Right ventricle myocardium superior (tissue), 1 donor: Measurements from ENCODE around the gene DHX35. TPM values are rescaled to one million over a fixed set of nuclear protein-coding genes. Genes with fewer than 3 reads are reported as not detected.
A peak's percentile ranks its signal among the peaks of the same experiment; 100 is the strongest.

Experiments used
- ATAC-seq: fragments of 200-7000 bp; cut with Tn5 transposase; one replicate; pipeline ENCODE4 v1.9.1; 2020; ENCODE audit warnings: mild to moderate bottlenecking; ENCODE audit not compliant: poor library complexity
- DNase-seq: peaks from one replicate; pipeline ENCODE4 v3.0.0-alpha.2; 2020
- intact Hi-C: fragments of 100-400 bp; cut with DNase I; formaldehyde crosslinking; loops from one replicate; pipeline ENCODE4 v1.11.2; 2022
- long read RNA-seq: library from polyadenylated mRNA; unstranded; transcript quantifications from one replicate; pipeline ENCODE4 v2.0.0, GENCODE V29; 2021
- total RNA-seq: library from RNA; stranded (reverse); fragmentation: NEBNext Ultra II Directional; extraction: Animal tissue kit (Norgen Biotek cat#: 25700); gene quantifications from one replicate; pipeline ENCODE4 v1.2.1, GENCODE V29; 2021
- donor health status: DM: no; HTN: yes; CAD: no; lungs with severe emphysema.

Gene DHX35, protein sequence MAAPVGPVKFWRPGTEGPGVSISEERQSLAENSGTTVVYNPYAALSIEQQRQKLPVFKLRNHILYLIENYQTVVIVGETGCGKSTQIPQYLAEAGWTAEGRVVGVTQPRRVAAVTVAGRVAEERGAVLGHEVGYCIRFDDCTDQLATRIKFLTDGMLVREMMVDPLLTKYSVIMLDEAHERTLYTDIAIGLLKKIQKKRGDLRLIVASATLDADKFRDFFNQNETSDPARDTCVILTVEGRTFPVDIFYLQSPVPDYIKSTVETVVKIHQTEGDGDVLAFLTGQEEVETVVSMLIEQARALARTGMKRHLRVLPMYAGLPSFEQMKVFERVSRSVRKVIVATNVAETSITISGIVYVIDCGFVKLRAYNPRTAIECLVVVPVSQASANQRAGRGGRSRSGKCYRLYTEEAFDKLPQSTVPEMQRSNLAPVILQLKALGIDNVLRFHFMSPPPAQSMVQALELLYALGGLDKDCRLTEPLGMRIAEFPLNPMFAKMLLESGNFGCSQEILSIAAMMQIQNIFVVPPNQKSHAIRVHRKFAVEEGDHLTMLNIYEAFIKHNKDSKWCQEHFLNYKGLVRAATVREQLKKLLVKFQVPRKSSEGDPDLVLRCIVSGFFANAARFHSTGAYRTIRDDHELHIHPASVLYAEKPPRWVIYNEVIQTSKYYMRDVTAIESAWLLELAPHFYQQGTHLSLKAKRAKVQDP
- total RNA-seq: 14.4 TPM
- long read RNA-seq, transcript DHX35-201 (22 exons, 3,325 nt): major isoform, 23 of 41 reads
- long read RNA-seq, partial matches to known transcripts: 2 of 41 reads
- long read RNA-seq, other reads (novel, unspliced or antisense): 14 of 41 reads

DNA sequence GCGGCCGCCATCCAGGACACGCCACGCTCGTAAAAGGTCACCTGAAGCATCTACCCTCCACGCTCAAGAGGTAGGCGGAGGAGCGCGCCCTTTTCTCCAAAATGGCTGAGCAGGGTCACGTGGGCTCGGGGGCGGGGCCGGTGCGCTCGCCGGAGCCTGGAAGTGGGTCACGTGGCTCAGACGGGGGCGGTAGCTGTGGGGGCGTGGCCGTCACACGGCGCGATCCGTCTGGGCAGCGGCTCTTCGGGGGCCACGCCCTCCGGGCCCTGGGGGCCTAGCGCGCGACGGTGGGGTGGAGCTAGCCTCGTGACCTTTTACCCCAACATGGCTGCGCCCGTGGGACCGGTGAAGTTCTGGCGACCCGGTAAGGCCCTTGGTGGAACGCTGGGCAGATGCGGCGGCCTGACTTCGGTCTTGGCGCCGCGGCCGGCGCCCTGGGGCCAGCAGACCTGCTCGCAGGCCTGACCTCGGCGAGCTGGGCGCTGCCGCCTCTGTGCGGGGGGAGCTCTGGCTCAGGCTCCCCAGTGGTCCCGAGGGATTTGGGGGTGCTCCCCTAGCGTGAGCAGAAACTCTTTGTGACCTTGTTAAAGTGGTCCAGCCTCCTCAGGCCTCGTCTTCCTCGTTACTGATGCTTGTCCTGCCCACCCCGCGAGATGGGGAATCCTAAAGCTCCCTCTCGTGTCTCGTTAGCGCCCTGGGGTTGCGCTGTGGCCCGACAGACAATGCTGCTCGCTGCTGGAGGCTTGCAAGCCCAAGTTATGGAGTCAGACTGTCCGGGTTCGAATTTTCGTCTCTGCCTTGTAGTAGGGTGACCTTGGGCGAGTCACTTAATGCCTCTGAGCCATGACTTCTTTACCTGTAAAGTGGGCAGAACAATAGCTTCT is at the start of gene DHX35:
Gene DHX35, plus strand, starts transcription at position 301 of the 884 bp plus-strand sequence. Its CDS starts 24 bp downstream, at position 325.
- peak; percentile 100 for ATAC-seq
- intact Hi-C loops: no loop called here
- peak; percentile 99 for DNase-seq

DNA sequence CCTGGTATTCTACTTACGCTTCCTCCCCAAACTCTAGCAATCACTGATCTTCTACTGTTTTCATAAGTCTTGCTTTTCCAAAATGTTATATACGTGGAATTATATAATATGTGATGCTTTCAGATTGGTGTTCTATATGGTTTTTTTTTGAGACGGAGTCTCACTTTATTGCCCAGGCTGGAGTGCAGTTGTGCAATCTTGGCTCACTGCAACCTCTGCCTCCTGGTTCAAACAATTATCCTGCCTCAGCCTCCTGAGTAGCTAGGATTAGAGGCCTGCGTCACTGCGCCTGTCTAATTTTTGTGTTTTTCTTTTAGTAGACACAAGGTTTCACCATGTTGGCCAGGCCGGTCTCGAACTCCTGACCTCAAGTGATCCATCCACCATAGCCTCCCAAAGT is 46.8 kb upstream of the DHX35 start:
- ATAC-seq: no peak

DNA sequence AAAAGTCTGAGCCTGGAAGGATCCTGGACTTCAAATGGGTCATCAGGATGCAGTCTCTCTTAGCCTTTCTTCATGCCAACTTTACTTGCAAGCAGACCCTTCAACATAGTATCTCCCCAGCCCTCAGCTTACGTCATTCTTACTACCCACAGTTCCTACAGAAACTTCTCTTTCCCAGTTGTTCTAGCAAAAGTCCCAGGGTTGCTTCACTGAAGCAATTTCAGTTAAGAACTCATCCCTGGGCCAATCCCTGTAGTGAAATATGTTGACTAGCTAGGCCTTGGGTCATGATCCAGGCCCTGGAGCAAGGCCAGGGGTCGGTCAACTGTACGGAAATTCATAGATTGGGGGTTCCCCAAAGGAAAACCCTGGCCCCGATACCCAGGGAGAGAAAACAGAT is 44.5 kb upstream of the DHX35 start:
- intact Hi-C loops: no loop called here
- DNase-seq (no peak), ATAC-seq (no peak)

More for the DNA sequence above, 46.8 kb upstream of the DHX35 start:
- intact Hi-C loops: no loop called here
- no peak for DNase-seq

DNA sequence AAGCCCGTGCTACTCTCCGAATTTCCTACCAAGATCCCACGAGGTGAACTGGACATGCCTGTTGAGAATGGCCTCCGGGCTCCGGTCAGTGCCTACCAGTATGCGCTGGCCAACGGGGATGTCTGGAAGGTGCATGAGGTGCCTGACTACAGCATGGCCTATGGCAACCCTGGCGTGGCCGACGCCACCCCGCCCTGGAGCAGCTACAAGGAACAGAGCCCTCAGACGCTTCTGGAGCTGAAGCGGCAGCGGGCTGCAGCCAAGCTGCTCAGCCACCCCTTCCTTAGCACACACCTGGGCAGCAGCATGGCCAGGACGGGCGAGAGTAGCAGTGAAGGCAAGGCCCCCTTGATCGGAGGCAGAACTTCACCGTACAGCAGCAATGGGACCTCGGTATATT is 44.0 kb upstream of the DHX35 start:
- ATAC-seq (no peak), DNase-seq (no peak)
- intact Hi-C loops: no loop called here

DNA sequence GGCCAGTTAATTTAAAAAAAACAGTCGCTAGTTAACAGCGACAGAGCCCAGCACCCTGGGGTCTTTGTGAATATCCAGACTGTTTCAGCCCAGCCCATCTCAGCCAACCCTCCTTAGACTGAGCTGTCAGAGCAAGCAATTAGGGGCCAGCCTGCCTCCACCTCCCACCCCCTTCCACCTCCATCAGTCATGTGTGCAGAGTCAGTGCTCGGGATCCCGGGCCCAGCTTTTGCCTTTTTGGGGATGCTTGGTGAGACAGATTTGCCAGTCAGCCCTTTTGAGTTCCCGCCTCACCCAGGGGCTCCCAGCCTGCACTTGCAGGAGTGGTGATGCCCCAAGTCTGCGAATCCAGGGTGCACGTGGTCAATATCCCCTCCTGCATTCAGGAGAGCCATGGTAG is 42.5 kb upstream of the DHX35 start:
- ATAC-seq: no peak
- intact Hi-C loops: no loop called here
- DNase-seq: no peak

DNA sequence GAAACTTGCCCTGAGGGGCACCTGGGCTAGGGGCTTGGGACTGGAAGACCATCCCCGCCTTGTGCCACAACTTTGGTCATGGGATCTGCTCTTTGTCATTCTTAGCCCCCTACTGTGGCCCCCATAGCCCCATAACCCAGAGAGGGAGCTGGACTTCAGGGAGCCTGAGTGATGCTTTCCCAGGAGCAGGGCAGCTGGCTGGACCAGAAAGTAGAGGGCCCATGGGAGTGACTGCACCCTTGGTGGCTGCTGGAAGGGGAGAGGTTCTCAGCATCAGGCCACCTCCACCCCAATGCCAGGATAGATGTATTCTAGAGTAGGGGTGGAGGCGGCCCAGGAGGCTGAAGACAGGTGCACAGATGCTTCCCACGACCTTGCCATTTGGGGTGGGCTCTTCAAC is 41.7 kb upstream of the DHX35 start:
- no peak for DNase-seq
- intact Hi-C loops: no loop called here

DNA sequence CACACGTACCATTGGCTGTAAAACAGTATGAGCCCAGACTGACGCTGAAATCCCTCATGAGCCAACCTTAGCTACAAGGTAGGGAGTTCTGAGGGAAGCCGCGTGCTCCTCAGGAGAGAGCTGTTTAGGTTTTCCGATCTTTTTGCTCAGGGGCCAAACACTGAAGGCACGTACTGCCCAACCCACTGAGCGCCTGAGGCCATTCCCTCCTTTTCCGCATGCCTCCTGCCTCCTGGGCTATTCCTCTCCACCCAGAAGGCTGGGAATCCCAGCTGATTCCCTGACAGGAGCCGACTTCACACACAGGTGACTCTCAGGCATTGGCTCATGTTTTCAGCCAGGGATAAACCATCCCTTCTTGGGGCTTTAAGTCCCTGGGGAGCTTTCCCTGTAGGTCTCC is 41.3 kb upstream of the DHX35 start:
- intact Hi-C loops: no loop called here
- ATAC-seq: no peak

More for the DNA sequence above, 41.7 kb upstream of the DHX35 start:
- ATAC-seq: no peak

DNA sequence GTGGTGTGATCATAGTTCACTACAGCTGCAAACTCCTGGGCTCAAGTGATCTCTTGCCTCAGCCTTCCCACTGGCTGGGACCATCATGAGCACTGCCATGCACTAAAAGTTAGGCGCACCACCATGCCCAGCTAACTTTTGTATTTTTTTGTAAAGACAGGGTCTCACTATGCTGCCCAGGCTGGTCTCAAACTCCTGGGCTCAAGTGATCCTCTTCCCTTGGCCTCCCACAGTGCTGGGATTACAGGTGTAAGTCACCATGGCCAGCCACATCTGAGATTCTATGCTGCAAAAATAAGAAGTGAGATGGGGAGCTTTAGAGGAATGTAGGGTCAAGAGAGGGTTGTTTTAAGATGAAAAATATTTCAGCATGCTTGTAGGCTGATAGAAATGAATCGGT is 37.4 kb upstream of the DHX35 start:
- intact Hi-C loops: loop anchor here (5.0 kb wide), 1 partner anchor 123 kb away; no protein-coding TSS in a partner anchor

More for the DNA sequence above, 41.3 kb upstream of the DHX35 start:
- DNase-seq: no peak

DNA sequence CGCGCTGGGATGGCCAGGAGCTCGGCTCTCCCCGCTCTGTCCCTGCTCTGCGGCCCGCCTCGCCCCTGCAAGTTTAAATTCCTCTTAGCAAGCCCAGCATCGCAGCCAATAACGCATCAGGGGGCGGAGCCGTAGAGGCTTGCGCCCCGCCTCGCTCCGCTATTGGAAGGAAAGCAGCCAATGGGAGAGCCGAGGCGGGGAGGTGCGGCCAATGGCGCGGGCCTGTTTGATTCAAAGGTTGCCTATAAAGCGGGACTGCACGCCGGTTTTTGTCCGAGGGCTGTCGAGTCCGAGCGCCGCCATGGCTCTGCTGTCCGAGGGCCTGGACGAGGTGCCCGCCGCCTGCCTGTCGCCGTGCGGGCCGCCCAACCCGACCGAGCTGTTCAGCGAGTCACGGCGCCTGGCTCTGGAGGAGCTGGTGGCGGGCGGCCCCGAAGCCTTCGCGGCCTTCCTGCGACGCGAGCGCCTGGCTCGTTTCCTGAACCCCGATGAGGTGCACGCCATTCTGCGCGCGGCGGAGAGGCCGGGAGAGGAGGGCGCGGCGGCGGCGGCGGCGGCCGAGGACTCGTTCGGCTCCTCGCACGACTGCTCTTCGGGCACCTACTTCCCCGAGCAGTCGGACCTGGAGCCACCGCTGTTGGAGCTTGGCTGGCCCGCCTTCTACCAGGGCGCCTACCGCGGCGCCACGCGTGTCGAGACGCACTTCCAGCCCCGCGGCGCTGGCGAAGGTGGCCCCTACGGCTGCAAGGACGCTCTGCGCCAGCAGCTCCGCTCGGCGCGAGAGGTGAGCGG is 35.8 kb upstream of the DHX35 start, which contains the start of gene FAM83D:
Gene FAM83D, plus strand, starts transcription at position 276 of the 792 bp plus-strand sequence. Its CDS starts 26 bp downstream, at position 302.
- peak; percentile 98 for ATAC-seq
- peak; percentile 96 for DNase-seq
- intact Hi-C loops: loop anchor here (5.0 kb wide), 1 partner anchor 121 kb away; no protein-coding TSS in a partner anchor

More for the DNA sequence above, 37.4 kb upstream of the DHX35 start:
- ATAC-seq: no peak
- DNase-seq: no peak

DNA sequence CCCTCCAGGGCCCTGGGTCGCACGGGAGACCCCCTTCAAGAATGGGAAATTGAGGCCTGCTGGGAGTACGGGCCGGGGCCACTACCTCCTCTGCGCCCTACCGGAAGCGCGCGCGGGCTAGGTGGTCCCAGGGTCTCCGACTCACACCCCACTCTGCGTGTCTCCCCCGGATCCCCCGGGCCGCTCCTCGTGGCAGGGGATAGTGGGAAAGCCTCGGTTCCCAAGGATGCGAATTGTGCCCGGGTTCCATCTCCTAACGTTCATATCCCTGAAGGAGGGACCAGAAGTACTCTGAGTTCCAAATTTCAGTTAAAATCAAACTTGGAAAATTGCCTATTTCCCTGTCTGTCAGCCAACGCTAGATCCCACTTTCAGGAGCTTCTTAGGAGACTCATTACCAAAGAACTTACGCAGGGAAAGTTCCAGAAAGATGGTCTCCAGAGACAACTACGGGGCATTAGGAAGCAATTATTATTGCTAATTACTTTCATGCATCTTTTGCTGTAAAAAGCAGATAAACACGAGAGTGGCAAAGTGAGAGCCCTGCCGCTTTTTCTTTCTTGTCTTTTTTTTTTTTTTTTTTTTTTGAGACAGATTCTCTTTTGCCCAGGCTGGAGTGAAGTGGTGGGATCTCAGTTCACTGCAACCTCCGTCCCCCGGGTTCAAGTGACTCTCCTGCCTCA is 35.1 kb upstream of the DHX35 start:
- no peak for DNase-seq
- ATAC-seq: no peak

DNA sequence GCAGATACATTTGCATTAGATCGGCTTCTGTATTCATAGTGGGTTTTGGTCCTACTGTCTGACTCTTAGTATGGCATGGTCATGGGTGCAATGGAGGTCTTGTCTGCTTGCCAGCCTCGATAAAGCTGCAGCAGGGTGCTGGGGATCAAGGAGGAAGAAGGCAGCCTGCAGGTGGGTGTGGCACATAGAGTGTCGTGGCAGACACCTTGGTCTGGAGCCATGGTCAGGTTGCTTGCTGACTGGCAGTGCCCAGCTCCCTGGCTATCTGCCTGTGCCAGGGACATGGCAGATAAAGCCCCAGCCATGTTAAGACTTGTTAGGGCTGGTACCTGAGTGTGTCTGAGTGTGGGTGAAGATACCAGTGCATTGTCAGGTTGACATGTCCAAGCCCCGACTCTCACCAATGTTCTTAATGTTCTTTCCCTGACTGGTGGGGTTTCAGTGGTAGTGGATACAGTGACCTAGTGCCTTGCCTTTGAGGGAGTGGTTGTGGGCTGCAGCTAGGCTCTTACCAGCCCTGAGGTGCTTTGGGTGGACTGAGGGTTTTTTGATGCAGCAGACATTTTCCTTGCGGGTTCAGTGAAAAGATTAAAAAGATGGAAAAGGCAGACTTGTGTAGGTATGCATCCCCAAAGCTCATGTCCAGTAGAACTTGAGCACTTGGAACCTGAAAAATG is 34.1 kb upstream of the DHX35 start:
- no peak for DNase-seq

More for the DNA sequence above, 35.1 kb upstream of the DHX35 start:
- intact Hi-C loops: loop anchor here (5.0 kb wide), 1 partner anchor 120 kb away; no protein-coding TSS in a partner anchor

DNA sequence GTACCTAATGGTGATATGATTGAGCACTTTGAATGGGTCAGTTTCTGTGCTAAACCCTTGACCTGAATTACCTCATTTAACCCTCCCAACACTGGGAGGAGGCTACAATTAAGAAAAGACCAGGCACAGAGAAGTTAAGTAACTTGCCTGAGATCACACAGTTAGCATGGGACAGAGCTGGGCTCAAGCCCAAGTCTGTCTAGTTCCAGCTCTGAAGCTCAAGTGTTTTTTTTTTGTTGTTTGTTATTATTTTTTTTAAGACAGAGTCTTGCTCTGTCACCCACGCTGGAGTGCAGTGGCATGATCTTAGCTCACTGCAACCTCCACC is 31.9 kb upstream of the DHX35 start:
- ATAC-seq: no peak
- intact Hi-C loops: no loop called here
- DNase-seq: no peak

More for the DNA sequence above, 34.1 kb upstream of the DHX35 start:
- no peak for ATAC-seq
- intact Hi-C loops: loop anchor here (5.0 kb wide), 1 partner anchor 119 kb away; no protein-coding TSS in a partner anchor

DNA sequence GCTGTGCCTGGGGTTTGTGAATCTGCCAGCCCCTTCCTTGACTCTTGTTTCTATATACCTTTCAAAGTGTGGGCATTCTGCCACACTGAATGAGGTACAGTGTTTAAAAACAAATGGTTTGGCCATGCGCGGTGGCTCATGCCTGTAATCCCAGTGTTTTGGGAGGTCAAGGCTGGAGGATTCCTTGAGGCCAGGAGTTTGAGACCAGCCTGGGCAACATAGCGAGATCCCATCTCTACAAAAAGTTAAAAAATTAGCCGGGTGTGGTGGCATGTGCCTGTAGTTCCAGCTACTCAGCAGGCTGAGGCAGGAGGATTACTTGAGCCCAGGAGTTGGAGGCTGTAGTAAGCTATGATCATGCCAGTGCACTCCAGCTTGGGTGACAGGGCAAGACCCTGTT is 30.2 kb upstream of the DHX35 start:
- no peak for ATAC-seq
- no peak for DNase-seq
- intact Hi-C loops: no loop called here

DNA sequence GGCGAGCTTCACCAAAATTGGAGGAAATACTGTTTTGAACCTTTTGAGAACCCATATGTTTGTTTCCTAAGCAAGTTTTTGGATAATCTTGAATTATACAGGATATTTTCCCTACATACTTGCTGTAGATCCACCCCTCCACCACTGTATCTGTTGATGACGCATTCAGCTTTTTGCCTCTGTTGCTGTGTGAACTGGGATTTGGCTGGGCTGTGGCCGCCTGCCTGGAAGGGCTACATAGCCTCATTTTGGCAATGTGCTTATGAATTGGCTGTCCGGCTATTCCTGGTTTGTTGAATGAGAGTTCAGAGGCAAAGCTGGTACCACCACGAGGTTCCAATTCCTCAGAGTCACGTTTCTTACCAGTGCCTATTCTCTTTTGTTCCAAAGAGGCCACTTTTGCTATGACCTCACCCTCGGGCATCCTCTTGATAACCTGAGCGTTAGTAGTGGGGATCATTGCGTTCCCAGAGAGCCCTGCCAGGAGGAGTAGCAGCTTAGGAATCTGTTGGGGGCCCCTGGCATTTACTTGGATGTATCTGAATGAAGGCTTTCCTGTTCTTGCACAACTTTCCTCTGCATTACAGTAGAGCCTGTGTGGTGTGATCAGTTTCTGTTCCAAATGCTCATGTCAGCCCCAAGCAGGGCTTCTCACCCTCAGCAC is 29.6 kb upstream of the DHX35 start:
- no peak for ATAC-seq
- DNase-seq: peak; percentile 54
- intact Hi-C loops: no loop called here

DNA sequence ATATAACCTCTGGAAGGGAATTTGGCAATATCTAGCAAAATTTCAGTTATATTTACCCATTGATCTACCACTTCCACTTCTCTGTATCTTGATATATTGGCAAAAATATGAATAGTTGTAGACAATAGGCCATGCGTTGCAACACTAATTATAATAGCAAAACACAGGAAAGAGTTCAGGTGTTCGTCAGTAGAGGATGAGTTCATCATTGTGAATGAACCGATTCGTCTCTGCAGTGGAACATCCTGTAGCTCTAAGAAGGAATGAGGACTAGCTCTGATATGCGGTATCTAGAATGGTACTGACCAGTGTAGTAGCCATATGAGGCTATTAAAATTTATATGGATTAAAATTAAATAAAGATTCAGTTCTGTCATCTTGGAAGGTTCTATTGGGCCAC is 27.6 kb upstream of the DHX35 start:
- intact Hi-C loops: no loop called here
- ATAC-seq (no peak), DNase-seq (no peak)

DNA sequence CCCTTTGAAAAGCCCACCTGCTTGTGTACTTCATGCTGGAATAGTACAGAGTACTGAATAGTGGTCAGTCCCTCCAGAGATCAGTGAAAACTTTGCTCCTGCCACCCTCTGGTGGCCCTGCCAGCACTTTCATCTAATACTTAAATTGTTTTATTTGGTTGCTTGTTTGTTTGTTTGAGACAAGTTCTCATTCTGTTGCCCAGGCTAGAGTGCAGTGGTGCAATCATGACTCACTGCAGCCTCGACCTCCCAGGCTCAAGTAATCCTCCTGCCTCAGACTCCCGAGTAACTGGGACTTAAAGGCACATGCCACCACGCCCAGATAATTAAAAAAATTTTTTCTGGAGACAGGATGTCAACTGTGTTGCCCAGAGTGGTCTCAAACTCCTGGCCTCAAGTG is 26.9 kb upstream of the DHX35 start:
- DNase-seq (no peak), ATAC-seq (no peak)
- intact Hi-C loops: no loop called here
